Hepatocyte (in vitro differentiated cells): ENCODE results near the gene PDE11A.
A peak's percentile ranks its signal among the peaks of the same experiment; 100 is the strongest.

Experiments used
- CTCF ChIP-seq: fragments of 200-600 bp; sonication (generic); IDR thresholded peaks from 2 replicates; pipeline ENCODE4 v1.5.1; 2016; ENCODE audit warnings: antibody characterized with exemption, mild to moderate bottlenecking; ENCODE audit not compliant: poor library complexity
- EZH2 ChIP-seq: fragments of 200-600 bp; sonication (generic); IDR thresholded peaks from 2 replicates; pipeline ENCODE4 v1.6.1; 2016; ENCODE audit warnings: antibody characterized with exemption, mild to moderate bottlenecking, borderline replicate concordance
- EZH2phosphoT487 ChIP-seq: fragments of 200-600 bp; sonication (generic); IDR thresholded peaks from one replicate; pipeline ENCODE4 v1.6.1; 2018; ENCODE audit warnings: antibody characterized with exemption, mild to moderate bottlenecking, low read depth, moderate library complexity; ENCODE audit not compliant: unreplicated experiment, severe bottlenecking

DNA sequence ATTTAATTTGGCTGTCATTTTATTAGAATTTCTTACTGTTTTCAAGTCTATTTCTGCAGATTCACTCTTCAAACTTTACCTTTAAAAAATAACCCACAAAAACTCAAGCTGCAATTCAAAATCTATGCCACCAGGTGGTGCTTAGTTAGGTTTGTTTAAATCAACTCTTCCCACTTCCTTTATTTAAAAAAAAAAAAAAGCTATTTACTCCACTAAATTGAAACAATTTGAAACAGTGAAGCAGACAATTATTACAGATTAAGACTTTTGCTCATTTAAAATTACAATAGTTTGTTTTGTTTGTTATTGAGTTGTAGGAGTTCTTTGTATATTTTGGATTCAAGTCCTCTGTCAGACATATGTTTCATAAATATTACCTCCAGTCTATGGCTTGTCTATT, 300.0 kb downstream of the PDE11A start:
- peak; percentile 57 for TF ChIP-seq CTCF
- no peak for TF ChIP-seq EZH2
- TF ChIP-seq EZH2phosphoT487 = no peak
